Ramos (cell line): ENCODE data around the gene CLEC4D.
"Not testable (repeated sequence)": the region's sequence is repeated elsewhere in the genome, so short reads cannot be mapped to it uniquely, and the experiment has no call there.

ENCODE experiments used
- in situ Hi-C: fragments of 300-500 bp; cut with MboI; formaldehyde crosslinking; loops from one replicate; pipeline ENCODE4 v1.14.3; 2022; ENCODE audit warnings: low sequenced_read_pairs; ENCODE audit not compliant: unreplicated experiment

Gene CLEC4D

DNA sequence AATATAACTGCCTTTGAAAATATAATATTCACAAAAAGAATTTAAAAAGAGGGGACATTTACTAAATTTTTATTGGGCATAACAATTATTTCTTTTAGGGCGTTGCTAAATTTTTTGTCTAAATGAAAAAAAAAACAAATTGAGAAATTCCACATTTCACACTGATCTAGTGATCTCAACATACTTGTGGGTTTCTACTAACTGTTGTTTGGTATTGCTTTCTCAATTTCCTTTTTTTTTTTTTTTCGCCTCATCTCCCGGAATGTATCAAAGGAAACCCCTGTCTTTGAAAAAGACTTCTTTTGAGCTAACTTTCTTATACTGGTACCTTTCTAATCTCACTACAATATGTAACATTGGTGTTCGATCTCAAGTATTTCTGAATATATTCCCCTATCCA, at the start of gene CLEC4D:
TSS of gene CLEC4D (plus strand) at position 248 of the 400 bp plus-strand sequence. CDS start 230 bp downstream, outside the sequence.
- in situ Hi-C loops, result no loop called here

DNA sequence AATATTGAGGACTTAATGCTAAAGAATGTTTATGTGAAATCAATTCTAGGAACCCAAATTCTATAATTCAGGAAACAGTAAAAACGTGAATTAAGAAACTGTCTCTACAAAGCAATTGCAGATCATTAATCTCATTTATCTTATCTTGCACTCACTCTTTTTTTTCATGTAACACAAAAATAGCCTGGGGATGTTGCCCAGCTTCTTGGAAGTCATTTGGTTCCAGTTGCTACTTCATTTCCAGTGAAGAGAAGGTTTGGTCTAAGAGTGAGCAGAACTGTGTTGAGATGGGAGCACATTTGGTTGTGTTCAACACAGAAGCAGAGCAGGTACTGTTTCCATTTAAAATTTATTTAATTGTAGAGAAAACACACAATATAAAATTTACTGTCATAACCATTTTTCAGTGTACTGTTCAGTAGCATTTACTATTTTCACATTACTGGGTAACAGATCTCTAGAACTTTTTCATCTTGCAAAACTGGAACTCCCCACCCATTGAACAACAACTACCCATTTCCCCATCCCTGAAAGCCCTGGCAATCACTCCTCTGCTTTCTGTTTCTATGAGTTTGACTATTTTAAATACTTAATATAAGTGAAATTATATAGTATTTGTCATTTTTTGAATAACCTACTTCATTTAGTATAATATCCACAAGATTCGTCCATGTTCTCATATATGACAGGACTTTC, 47.9 kb upstream of the CLEC4D start:
- in situ Hi-C loops, result no loop called here

DNA sequence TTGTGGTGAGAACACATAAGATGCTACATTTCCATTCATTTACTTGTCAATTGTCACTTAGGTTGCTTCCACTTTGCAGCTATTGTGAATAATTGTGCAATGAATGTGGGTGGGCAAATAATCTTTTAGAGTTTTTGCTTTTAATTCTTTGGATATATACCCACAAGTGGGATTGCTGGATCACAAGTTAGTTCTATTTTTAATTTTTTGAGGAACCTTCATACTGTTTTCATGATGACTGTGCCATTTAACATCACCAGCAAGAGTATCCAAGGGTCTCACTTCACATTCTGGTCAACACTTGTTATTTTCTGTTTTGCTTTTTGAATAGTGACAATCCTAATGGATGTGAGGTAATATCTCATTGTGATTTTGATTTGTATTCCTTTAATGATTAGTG, 47.1 kb upstream of the CLEC4D start:
- in situ Hi-C loops, result no loop called here

DNA sequence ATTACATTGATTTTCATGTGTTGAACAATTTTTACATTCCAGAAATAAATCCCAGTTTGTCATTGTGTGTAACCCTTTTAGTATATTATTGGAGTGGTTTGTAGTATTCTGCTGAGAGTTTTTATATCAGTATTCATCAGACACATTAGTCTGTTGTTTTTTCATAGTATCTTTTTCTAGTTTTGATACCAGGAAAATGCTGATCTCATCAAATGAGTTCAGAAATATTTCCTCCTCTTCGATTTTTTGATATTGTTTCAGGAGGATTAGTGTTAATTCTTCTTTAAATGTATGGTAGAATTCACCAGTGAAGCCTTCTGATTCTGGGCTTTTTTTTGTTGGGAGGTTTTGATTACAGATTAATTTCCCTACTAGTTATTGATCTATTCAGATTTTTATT, 42.2 kb upstream of the CLEC4D start:
- in situ Hi-C loops, result no loop called here

DNA sequence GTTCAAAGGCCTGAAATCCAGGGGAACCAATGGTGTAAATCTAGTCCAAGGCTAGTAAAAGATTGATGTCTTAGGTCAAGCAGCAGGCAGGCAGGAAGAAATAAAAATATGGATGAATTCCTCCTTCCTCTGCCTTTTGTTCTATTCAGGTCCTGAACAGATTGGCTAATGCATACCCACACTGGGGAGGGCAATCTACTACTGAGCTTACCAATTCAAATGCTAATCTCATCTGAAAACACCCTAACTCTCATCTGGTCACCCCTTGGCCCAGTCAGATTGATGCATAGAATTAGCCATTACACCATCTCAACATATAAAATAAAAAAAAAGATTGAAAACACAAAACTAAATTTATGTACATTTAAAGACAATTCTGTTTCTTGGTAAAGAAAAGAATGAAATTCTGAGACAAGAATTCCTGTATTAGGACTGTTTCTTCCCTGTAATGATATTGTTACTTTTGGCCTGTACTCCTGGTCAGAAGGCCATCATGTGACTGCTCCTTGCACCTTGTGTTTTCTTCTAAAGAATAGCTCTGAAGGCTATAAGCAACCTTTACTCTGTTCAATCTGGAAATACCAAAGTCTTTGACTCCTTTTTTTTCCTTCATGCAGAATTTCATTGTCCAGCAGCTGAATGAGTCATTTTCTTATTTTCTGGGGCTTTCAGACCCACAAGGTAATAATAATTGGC, 37.6 kb upstream of the CLEC4D start:
- in situ Hi-C loops, result no loop called here

DNA sequence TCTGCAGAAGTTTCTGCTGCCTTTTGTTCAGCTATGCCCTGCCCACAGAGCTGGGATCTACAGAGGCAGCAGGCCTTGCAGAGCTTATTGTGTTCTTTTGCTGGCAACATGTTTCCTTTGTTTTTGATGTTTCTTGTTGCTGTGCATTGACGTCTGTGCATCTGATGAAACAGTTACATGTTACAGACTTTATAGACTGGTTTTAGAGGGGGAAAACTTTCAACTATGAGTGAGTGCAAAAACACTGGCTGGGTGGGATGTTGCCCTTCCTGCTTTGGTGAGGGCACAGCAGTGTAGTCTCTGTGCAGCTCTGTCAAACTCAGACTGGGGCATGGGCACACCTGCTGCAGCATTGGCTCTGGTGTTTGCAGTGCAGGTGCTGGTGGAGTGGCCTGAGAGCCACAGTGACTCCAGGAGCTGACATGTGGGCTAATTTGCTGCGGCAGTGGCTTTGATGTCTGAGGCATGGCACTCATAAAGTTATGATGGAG, 30.7 kb upstream of the CLEC4D start:
- in situ Hi-C loops, result no loop called here

DNA sequence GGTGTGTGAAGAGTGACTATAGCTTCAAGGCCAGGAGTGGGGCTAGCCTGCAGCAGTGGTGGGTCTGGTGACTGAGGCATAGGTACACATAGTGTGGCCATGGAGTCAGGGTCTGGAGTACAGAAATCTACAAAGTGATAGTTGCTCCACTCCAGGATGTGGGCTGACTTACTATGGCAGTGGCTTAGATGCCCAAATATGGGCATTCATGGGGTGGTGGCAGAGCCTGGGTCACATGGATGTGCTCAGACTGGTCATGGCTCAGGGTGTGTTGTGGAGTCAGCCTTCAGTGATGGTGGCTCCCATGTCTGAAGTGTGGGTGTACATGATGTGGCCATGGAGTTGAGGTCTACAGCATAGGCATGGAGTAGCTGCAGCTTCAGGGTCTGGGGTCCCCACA, 30.2 kb upstream of the CLEC4D start:
- in situ Hi-C loops, result no loop called here

DNA sequence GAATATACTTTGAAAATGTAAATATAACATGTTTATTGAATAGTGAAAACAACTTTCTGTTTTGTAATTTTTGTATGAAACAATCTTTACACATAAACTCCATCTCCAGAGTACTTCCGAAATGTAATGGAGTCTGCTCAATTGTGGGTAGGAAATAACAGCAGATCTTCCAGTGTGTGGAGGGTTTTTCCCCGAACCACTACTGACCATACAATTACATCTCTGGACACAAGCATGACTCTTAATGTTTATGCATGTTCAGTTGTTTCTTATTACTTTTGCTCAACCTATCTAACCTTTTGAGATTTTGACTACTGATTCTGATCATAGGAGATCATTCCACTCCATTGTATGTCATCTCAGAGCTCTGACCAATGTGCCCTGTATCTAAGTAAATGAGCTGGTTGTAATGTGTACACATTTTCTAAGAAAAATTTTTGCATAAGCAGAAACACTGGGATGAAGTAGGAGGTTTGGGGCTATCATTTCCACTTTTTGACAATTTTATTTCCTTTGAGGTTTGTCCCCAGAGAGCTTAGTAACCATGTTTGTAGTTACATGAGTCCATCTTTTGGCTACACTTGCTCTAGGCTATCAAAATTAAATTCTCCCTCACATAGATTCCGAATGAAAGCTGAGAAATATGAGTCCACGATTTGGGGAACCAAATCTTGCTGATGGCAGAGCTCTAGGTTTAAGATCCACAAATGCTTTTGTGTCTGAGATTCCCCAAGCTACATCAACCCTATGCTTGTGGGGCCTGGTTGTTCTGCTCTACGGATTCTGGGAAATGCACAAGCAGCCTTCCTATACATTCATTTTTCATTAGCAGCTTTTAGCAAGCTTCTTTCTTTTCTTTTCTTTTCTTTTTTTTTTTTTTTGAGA, 21.4 kb upstream of the CLEC4D start:
- in situ Hi-C loops, result no loop called here

DNA sequence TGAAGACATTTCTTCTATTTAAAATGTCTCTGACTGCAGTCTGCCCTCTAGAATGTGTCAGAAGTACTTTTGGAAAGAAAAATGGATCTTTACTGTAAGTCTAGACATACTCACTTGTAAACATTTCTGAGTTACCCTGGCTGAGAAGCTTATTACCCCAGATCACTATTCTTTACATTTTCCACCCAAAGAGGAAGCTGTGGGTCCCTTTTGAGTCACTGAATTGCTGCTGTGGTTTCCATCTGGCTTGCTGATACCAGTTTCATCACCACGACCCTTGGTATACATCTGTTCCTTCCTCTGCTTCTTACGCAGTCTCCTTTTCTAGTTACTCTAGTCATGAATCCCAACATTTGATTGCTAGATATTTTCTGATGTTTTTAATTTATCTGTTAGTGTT, 20.2 kb upstream of the CLEC4D start:
- in situ Hi-C loops, result no loop called here

DNA sequence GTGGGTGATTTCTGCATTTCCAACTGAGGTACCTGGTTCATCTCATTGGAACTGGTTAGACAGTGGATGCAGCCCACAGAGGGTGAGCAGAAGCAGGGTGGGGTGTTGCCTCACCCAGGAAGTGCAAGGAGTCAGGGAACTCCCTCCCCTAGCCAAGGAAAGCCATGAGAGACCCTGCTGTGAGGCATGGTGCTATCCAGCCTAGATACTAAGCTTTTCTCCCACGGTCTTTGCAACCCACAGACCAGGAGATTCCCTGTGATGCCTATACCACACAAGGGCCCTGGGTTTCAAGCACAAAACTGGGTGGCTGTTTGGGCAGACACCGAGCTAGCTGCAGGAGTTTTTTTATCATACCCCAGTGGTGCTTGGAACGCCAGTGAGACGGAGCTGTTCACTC, 17.6 kb upstream of the CLEC4D start:
- in situ Hi-C loops, result not testable (repeated sequence)

DNA sequence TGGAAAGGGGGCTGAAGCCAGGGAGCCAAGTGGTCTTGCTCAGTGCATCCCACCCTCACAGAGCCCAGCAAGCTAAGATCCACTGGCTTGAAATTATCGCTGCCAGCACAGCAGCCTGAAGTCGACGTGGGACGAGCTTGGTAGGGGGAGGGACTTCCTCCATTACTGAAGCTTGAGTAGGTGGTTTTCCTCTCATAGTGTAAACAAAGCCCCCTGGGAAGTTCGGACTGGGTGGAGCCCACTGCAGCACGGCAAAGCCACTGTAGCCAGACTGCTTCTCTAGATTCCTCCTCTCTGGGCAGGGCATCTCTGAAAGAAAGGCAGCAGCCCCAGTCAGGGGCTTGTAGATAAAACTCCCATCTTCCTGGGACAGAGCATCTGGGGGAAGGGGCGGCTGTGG, 17.2 kb upstream of the CLEC4D start:
- in situ Hi-C loops, result not testable (repeated sequence)

DNA sequence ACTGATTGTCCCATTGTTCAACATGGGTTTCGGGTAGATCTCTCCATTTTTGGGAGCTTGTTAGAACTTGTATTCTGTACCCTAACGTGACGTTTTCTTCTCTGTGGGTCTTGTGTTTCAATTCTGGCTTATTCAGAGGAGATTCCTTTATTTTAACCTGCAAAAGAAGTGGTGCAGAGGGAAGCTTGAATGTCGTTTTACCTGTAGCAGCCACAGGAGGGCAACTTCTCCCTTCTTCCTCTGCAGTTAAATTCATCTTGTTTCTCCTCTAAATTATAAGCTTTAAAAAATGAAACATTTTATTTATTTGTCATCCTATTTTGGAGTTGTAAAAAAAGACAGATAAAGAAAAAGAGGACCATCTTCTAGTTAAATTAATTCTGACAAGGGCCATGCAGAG, 13.7 kb upstream of the CLEC4D start:
- in situ Hi-C loops, result no loop called here

DNA sequence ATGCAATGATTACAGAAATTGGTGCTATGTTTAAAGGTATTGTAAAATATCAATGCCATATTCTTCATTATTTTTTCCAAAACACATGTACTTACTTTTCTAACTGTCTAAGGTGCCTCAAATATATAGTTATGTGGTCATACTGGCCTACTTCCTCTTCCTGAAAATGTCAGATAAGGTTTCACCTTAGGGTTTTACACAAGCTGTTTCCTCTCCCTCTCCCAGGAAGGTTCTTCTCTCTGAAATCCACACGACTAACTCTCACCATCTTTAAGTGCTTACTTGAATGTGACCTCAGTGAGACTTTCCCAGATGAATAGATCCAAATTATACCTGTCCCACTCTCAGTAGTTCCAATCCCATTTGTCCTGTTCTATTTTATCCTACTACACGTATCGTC, 11.6 kb upstream of the CLEC4D start:
- in situ Hi-C loops, result no loop called here

DNA sequence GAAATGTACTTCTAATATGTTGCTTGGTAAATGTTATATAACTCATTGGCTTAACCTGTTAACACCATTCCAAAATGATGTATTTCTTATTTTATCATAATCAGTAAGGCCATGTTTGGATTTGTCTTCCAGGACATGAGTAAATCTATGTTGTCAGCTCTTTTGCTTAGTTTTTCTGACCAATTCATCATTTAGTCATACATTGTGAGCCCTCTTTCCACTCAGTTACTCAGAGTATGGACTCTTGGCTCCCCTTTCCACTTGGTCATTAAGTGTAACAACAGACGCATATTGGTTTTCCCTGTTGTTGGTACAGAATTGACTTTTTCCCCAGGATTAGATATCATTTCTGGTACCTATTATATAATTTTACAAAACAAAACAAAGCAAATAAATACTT, 9.0 kb upstream of the CLEC4D start:
- in situ Hi-C loops, result no loop called here

DNA sequence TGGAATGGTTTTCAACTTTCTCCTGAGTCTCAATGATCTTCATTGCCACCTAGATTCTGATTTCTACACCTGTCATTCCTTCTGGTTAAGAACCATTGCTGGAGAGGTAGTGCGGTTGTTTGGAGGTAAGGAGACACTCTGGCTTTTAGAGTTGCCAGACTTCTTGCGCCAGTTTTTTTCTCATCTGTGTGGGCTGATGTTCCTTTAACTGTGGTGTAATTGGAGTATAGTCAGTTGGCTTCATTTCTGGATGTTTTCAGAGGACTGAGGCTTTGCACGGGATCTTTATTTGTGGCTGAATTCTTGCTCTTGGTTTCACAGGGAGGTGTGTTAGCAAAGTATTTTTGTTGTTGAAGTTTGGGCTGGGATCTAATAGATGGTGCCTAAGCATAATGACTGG, 5.7 kb upstream of the CLEC4D start:
- in situ Hi-C loops, result no loop called here

DNA sequence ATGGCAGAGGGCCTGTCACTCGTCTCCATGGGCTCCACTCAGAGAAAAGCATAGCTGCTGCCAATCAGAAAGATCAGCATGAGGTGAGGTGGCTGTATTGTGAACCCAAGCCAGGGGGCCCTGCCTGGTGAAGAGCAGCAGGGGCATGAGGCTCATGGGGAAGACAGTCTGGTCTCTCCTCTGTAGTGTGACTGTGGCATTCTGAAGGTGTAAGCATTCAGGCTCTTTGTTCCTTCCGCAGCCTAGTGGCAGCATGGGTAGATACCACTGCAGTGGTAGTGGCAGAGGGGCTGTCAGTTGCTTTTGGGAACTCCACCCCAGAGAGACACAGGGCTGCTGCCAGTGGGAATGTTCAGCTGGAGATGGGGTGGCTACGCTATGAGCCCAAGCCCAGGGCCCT, 5.1 kb upstream of the CLEC4D start:
- in situ Hi-C loops, result no loop called here

DNA sequence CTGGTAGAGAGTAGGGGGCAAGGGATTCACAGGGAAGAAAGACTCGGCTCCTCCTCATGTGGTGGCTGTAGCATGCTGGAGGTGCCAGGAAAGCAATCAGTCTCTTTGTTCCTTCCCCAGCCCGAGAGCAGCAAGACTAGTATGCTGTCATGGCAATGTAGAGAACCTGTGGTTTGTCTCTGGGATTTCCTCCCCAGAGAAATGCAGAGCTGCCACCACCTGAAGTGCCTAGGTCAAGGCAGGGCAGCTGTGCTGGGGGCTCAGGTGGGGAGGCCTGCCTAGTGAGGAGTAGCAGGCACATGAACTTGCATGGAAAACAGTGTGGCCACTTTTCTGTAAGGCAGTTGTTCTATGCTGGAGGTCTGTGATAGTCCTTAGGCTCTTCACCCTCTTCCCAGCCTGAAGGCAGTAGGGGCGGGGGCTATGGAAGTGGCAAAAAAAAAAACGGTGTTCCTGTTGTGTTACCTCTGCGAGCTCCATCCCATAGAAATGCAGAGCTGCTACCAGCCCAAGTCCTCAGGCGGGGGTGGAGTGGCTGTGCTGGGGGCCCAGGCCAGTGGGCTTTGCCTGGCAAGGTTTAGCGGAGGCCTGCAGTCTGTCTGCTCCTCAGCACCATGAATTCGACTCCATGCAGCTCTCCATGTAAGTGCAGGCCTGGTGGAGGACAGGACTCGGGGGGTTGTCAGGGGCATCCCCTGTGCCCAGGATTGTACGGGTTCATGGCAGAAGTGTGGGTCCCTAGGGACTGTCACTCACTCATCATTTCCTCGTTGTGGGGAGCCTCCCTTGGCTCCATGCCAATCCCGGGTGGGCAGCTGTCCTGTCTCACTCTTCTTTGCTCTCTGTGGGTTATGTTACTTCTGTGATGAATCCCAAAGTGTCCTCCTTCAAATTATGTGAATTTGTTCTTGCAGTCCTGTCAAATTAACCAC, 4.1 kb upstream of the CLEC4D start:
- in situ Hi-C loops, result no loop called here

DNA sequence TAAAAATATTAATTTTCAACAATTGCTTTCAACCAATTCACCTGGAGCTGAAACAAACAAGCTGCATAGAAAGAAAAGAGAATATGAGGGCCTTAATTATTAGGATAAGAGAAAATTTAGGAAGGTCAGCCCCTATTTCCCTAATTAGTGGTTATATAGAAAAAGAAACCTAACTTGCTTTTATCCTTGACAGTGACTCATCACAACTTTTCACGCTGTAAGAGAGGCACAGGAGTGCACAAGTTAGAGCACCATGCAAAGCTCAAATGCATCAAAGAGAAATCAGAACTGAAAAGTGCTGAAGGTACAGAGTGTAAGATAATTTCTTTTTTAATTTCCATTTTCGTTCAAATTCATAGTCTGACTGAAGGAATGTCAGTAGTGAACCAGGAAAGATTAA, 4.7 kb downstream of the CLEC4D start:
- in situ Hi-C loops, result no loop called here

DNA sequence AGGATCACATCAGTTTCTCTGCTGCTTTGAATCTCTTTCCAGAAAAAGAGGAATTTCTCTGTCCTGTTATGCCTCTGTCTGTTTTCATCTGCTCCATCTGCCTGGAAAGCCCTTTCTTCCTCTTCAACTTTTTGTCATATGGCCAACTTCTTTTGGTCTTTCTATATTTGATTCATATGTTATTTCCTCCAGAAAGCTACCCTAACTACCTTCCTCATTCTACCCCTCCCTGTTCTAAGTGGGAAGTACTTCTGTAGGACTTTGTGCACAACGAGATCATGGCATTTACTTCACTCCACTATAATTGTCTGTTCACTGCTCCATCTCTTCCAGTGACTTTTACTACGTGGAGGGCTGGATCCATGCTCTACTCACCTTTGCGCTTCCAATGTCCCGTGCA, 5.9 kb downstream of the CLEC4D start:
- in situ Hi-C loops, result no loop called here
